IPS-NIHi11 (cell line): Measurements from ENCODE around the gene COL6A2.
"Not testable (repeated sequence)": the region's sequence is repeated elsewhere in the genome, so short reads cannot be mapped to it uniquely, and the experiment has no call there.

ENCODE experiments used
- DNase-seq: peaks from one replicate; pipeline ENCODE4 v3.0.0; 2012; ENCODE audit warnings: mixed read lengths, low spot score

The COL6A2 gene

GRCh38 chr21:46079352-46080170 lies 18.4 kb upstream of the COL6A2 start:
- no peak for DNase-seq

- no peak for DNase-seq
These were observed 17.5 kb upstream of the COL6A2 start for GRCh38 chr21:46080171-46081021.

GRCh38 chr21:46081022-46081861 lies 16.7 kb upstream of the COL6A2 start:
- DNase-seq, result no peak

GRCh38 chr21:46081862-46082712 lies 15.8 kb upstream of the COL6A2 start:
- no peak for DNase-seq

GRCh38 chr21:46082713-46082962 lies 15.3 kb upstream of the COL6A2 start:
- DNase-seq, result no peak

GRCh38 chr21:46082963-46083790 lies 14.7 kb upstream of the COL6A2 start:
- no peak for DNase-seq

GRCh38 chr21:46083791-46084561 lies 13.9 kb upstream of the COL6A2 start:
- no peak for DNase-seq

- DNase-seq, result no peak
These were observed 13.2 kb upstream of the COL6A2 start for GRCh38 chr21:46084709-46085108.

- not testable (repeated sequence) for DNase-seq
These were observed 12.7 kb upstream of the COL6A2 start for GRCh38 chr21:46085259-46085658.

- no peak for DNase-seq
These were observed 10.3 kb upstream of the COL6A2 start for GRCh38 chr21:46087641-46088040.

GRCh38 chr21:46088189-46088588 lies 9.7 kb upstream of the COL6A2 start:
- no peak for DNase-seq

GRCh38 chr21:46089285-46089684 lies 8.6 kb upstream of the COL6A2 start:
- no peak for DNase-seq

- DNase-seq, result no peak
These were observed 6.8 kb upstream of the COL6A2 start for GRCh38 chr21:46091118-46091517.

GRCh38 chr21:46091631-46092025 lies 6.3 kb upstream of the COL6A2 start:
- no peak for DNase-seq

- DNase-seq, result no peak
These were observed 5.7 kb upstream of the COL6A2 start for GRCh38 chr21:46092026-46092764.

GRCh38 chr21:46092811-46093667 lies 4.9 kb upstream of the COL6A2 start:
- no peak for DNase-seq

- DNase-seq, result no peak
These were observed 4.1 kb upstream of the COL6A2 start for GRCh38 chr21:46093668-46094400.
